AG08396 (cell line): ENCODE data around the gene LRP5.

Experiments
- DNase-seq: peaks from one replicate; pipeline ENCODE4 v3.0.0; 2012; ENCODE audit warnings: low spot score, mixed read lengths

Gene LRP5

GRCh38 chr11:68309621-68310185 lies 2.7 kb upstream of the LRP5 start:
- DNase-seq = no peak

GRCh38 chr11:68311160-68312116 lies 953 bp upstream of the LRP5 start:
- no peak for DNase-seq

- peak; percentile 62 for DNase-seq
These were observed 586 bp downstream of the LRP5 start for GRCh38 chr11:68312780-68313573.

GRCh38 chr11:68313574-68314202 lies 1.3 kb downstream of the LRP5 start:
- DNase-seq = peak; percentile 49

DNA sequence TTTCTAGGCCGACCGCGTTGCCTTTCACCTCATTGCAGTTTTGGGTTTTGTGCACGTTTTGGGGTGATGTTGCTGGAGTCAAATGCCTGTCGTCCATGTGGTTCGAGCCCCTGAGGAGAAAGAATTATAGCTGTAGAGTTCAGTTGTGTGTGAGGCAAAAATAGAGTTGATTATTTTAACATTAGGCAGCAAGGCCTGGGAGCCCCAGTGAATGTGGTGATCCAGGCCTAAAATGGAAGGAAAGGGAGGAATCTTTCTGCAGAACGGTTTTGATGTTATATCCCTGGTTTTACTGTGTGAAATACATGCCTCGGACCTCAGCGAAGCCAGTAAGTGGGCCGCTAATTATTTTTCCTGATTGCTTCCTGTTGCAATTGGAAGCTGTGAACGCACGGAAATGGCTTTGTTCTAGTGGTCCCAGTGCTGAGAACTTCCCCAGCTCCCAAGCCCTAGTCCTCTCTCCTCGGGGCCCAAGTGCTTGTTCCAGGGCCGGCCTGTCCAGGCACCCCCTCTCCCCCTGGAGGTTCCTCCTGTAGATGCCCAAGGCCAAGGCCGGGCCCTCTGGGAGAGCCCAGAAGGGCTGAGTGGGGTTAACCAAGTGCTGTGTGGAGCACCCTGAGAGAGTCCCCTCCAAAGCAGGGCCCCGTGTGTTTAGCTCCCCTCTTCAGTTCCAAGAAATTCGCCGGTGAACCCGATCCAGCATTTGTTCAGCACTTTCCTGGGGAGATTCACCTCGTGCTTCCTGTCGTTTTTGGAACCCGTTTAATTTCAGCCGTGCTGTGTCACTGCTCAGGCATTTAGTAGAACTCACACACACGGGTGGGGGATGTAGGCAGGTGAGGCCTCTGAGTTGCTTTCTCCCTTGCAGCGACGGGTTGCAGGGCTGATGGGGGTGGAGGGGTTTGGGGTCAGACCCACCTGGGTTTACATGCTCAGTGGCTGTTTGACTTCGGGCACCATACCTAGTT lies 2.1 kb downstream of the LRP5 start:
- DNase-seq = peak; percentile 43

DNA sequence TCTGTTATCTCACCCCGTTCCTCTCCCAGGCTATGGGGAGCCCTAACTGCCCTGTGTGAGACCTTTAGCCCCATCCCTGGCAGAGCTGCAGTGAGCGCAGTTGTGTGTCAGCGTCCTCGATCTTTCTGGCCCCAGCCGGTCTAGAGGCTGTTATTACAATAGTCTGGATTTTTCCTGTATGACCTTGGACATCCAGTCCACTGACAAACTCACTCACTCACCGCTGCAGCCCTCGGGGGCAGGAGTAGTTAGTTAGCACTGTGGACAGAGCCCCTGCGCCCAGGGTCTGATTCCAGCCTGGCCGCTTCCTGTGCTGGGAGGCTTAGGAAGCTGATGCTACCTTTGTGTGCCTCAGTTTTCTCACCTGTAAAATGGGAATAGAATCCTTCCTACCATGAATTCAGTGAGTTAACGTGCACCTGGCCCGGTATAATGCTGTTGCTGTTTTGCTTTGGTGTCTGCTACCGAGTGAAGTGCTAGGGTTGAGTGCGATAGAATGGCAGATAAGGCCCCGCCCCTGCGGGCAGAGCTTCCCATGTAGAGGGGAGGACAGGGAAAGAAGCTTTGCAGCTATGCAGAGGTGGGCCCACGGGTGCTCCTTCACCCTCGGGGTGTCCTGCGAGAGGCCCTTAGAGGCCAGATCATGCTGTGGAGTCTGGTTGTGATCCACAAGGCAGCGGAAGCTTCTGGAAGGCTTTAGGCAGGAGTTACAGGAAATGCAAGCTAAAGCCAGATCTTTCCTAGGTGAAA lies 3.0 kb downstream of the LRP5 start:
- DNase-seq = no peak

- DNase-seq = no peak
These were observed 4.9 kb downstream of the LRP5 start for GRCh38 chr11:68317147-68317785.

GRCh38 chr11:68321293-68322051 lies 9.1 kb downstream of the LRP5 start:
- DNase-seq = no peak

DNA sequence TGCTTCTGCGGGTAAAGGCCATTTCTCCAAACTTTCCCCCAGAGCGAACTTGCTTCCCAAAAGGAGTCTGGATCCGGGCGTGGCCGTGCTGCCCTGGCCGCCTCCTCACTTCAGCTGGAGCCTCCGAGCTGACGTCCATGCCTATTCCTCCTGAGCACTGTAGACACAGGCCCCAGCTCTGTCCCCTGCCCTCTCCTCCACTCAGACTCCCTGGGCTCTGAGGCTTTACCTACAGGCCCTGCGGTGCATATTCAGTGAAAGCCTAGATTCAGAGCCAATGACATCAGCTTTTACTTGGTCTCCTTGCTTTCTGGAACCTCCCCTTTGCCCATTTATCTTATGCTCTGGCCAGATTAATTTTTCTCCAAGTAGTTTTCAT lies 9.7 kb downstream of the LRP5 start:
- no peak for DNase-seq

GRCh38 chr11:68324241-68324640 lies 11.8 kb downstream of the LRP5 start:
- no peak for DNase-seq

- DNase-seq = no peak
These were observed 12.3 kb downstream of the LRP5 start for GRCh38 chr11:68324695-68325094.

- no peak for DNase-seq
These were observed 13.0 kb downstream of the LRP5 start for GRCh38 chr11:68325183-68325906.

DNA sequence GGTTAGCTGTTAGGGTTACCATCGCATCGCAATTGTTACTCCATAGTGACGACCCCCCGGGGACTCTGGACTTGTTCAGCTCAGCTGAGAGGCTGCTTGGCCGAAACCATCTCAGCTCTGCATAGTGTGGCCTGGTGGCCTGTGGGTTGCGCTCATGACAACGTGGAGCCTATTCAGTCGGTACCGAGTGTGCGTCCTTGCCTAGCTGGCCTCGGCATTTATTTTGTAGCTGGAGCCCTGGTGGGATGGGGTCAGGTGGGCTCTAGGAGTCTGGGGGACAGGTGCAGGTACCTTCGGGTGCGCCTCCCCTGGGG lies 13.5 kb downstream of the LRP5 start:
- DNase-seq = no peak

DNA sequence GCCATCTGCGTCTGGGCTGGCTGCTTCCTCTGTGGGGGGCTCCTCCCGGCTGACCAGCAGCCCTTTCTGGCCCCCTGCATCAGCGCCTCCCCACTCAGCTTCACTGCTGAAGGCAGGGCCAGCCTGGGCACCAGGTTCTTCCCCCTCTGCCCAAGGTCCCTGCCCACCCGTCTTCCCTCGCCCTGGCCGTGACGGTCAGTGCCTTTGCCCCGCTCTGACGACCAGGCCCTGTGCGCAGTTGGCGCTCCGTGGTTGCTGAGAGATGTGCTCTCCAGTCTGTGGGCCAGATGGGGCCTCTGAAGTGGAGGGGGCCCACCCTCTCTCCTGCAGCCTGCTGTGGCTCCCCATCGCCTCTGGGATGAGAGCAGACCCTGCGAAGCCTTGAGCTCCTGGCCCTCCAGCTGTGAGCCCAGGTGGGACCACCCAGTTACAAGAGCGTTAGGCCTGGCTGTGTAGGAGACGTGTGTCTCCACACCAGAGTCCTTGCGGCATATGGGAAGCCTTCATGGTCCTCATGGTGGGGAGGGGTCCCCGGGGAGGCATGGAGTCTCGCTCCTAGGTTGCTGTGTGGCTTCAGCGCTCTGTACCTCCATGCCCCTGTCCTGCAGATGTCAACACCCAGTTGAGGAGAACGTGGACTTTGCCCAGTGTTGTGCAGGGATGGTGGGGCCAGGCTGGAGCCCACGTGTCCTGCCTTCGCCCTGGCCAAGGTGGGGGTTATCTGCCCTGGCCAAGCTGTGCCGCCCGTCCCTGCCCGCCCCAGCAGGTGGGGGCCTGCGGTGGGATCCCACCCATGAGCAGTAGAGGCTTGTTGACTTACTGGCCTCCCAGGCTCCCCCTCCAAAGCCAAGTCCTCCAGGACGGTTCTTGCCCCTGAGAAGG lies 14.2 kb downstream of the LRP5 start:
- no peak for DNase-seq

DNA sequence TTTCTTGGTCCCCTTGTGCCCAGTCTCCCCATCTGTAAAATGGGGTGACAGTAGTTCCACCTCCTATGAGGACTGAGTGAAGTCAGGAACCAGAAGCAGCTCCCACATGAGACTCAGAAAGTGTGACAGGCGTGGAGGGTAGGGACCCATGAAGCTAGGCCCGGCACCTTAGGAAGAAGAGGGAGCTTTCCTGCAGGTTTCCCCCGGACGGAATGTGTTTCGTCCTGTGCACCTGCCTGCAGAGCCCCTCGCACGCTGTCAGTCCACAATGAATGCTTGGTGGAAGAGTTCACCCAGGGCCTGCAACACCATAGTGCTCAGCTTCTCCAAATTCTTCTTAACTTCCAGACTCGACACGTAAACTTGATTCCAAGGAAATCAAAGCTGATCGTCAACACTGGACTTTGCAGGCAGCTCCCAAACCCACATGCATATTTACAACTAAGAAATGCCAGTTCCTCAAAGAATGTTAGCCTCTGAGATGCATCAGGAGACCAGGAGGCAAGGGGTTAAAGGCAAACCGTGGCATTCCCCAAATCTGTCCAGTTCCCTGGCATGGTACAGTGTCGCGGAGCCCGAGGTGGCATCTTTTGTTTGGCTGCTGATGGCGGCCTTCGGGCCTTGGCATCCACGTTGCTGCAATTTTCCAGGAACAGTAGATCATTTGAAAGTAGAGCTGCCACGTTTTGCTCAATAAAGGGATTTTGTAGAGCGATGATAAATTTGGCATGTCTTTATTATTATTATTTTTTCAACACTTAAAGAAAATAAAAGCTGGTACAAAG lies 15.4 kb downstream of the LRP5 start:
- no peak for DNase-seq

DNA sequence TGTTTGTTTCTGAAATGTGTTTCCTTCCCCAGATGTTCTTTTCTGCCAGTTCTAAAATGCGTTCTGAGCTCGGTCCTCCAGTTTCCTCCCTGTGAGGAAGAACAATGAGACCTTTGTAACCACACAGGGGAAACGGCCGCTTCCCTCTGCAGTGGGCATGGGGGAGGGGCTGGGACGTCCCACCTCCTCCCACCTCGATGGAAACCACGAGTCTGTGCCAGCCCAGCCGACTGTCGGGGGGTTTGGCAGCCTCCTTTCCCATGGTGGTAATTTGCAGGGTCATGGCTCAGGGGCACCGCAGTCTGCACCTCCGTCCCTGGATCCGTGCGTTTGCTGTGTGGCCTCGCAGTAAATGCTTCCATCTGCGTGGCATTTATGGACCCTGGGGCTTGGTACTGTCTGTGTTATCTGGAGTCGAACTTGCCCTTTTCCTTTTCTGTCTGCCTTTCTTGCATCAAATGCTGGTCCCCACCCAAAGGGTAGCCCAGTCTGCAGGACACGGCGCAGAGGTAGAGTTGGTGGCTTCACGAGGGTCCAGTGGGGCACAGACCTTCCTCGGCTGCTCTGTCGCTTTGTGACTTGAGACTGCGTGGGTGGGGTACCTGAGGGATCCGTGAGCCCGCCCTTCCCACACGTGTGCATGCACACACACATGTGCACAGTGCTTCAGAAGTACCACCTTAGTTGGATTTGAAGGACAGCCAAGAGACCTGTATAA lies 16.1 kb downstream of the LRP5 start:
- no peak for DNase-seq
